Progenitor cell of endocrine pancreas (in vitro differentiated cells): ENCODE results near the gene NDST3. TPM values are rescaled to one million over a fixed set of nuclear protein-coding genes. Genes with fewer than 3 reads are reported as not detected.
A peak's percentile ranks its signal among the peaks of the same experiment; 100 is the strongest.

Experiments
- DNase-seq: peaks from one replicate; pipeline ENCODE4 v3.0.0; 2021; ENCODE audit warnings: low spot score; ENCODE audit not compliant: unreplicated experiment
- H3K27ac Mint-ChIP-seq: 2 replicates; pipeline ENCODE4 v1.8.0; 2021; ENCODE audit warnings: mild to moderate bottlenecking, moderate library complexity, mixed read lengths
- H3K27me3 Mint-ChIP-seq: 2 replicates; pipeline ENCODE4 v1.8.0; 2021; ENCODE audit warnings: mixed read lengths
- H3K36me3 Mint-ChIP-seq: 2 replicates; pipeline ENCODE4 v1.8.0; 2022; ENCODE audit warnings: mixed read lengths; ENCODE audit not compliant: insufficient read depth
- H3K4me1 Mint-ChIP-seq: 2 replicates; pipeline ENCODE4 v1.8.0; 2021; ENCODE audit warnings: low read depth, mixed read lengths
- H3K4me3 Mint-ChIP-seq: 2 replicates; pipeline ENCODE4 v1.8.0; 2021; ENCODE audit warnings: low read depth, mild to moderate bottlenecking, moderate library complexity, mixed read lengths
- H3K9me3 Mint-ChIP-seq: 2 replicates; pipeline ENCODE4 v1.8.0; 2021; ENCODE audit warnings: low read depth, mixed read lengths
- CTCF ChIP-seq: fragments of 200-600 bp; sonication (generic); IDR thresholded peaks from one replicate; pipeline ENCODE4 v1.5.0; 2021; ENCODE audit warnings: antibody characterized with exemption, mild to moderate bottlenecking; ENCODE audit not compliant: unreplicated experiment
- total RNA-seq: library from RNA; stranded (reverse); gene quantifications from 2 replicates; pipeline ENCODE4 v1.2.1, GENCODE V29; 2021

Gene NDST3
- total RNA-seq, 1 donor from 2014 or later: 1.8 TPM

GRCh38 chr4:118141240-118141639 is 107.0 kb downstream of the NDST3 start:
- no peaks in the 10 kb centered on the region for H3K27me3 Mint-ChIP-seq
- DNase-seq: no peak
- no peak for TF ChIP-seq CTCF
- H3K4me3 Mint-ChIP-seq: no peak overlapping the region
- no peaks in the 10 kb centered on the region for H3K9me3 Mint-ChIP-seq
- no peaks in the 10 kb centered on the region for H3K4me1 Mint-ChIP-seq
- no peak overlapping the region for H3K27ac Mint-ChIP-seq
- no peaks in the 10 kb centered on the region for H3K36me3 Mint-ChIP-seq

- H3K36me3 Mint-ChIP-seq: no peaks in the 10 kb centered on the region
- no peak for DNase-seq
- H3K9me3 Mint-ChIP-seq: peaks cover 5% of the 10 kb centered on the region
- no peak overlapping the region for H3K4me3 Mint-ChIP-seq
- H3K27ac Mint-ChIP-seq: no peak overlapping the region
- H3K27me3 Mint-ChIP-seq: no peaks in the 10 kb centered on the region
- H3K4me1 Mint-ChIP-seq: no peaks in the 10 kb centered on the region
- TF ChIP-seq CTCF: no peak
These were observed 120.4 kb downstream of the NDST3 start for GRCh38 chr4:118154649-118155048.

- H3K27ac Mint-ChIP-seq: no peak overlapping the region
- TF ChIP-seq CTCF: no peak
- H3K4me3 Mint-ChIP-seq: no peak overlapping the region
These were observed 121.2 kb downstream of the NDST3 start for GRCh38 chr4:118155516-118155915.

GRCh38 chr4:118158763-118159375 is 124.6 kb downstream of the NDST3 start:
- H3K4me1 Mint-ChIP-seq: no peaks in the 10 kb centered on the region
- peak overlapping the region; percentile 86 for H3K27ac Mint-ChIP-seq
- H3K27me3 Mint-ChIP-seq: no peaks in the 10 kb centered on the region
- peaks cover 10% of the 10 kb centered on the region for H3K9me3 Mint-ChIP-seq
- TF ChIP-seq CTCF: no peak
- H3K4me3 Mint-ChIP-seq: no peak overlapping the region
- no peak for DNase-seq
- no peaks in the 10 kb centered on the region for H3K36me3 Mint-ChIP-seq

More at GRCh38 chr4:118155516-118155915, 121.2 kb downstream of the NDST3 start:
- no peaks in the 10 kb centered on the region for H3K4me1 Mint-ChIP-seq
- no peaks in the 10 kb centered on the region for H3K36me3 Mint-ChIP-seq
- H3K9me3 Mint-ChIP-seq: peaks cover 10% of the 10 kb centered on the region
- no peak for DNase-seq
- no peaks in the 10 kb centered on the region for H3K27me3 Mint-ChIP-seq

GRCh38 chr4:118167306-118167705 is 133.0 kb downstream of the NDST3 start:
- Mint-ChIP-seq H3K4me3 (no peak overlapping the region), H3K27me3 (no peaks in the 10 kb centered on the region), H3K36me3 (no peaks in the 10 kb centered on the region), H3K27ac (no peak overlapping the region), H3K9me3 (peaks cover 12% of the 10 kb centered on the region), H3K4me1 (no peaks in the 10 kb centered on the region)
- TF ChIP-seq CTCF: no peak
- no peak for DNase-seq
